Right lobe of liver (tissue), 6 donors: Measurements from ENCODE around the gene PPP6C. TPM values are rescaled to one million over a fixed set of nuclear protein-coding genes. Genes with fewer than 3 reads are reported as not detected.
"Not testable (repeated sequence)": the region's sequence is repeated elsewhere in the genome, so short reads cannot be mapped to it uniquely, and the experiment has no call there.

Experiments
- ATAC-seq, 4 donors: fragments of 200-7000 bp; cut with Tn5 transposase; one replicate each; pipeline ENCODE4 v1.9.1; 2020; ENCODE audit warnings: mild to moderate bottlenecking in 4 of 4, moderate library complexity in 4 of 4
- DNase-seq, 3 donors: peaks; one replicate each; pipeline ENCODE4 v3.0.0-alpha.2; 2020
- H3K27ac ChIP-seq, 3 donors: fragments of 200-600 bp; one replicate each; pipeline ENCODE4 v1.8.0; 2022
- H3K27me3 ChIP-seq, 2 donors: fragments of 200-600 bp; one replicate each; pipeline ENCODE4 v1.8.0; 2022
- H3K36me3 ChIP-seq, 4 donors: fragments of 200-600 bp; sonication (generic) in 1 of 4; one replicate each; pipeline versions ENCODE4 v1.5.1 to v1.8.0; 2017 to 2022; ENCODE audit warnings: control low read depth in 1 of 4
- H3K4me1 ChIP-seq, 4 donors: fragments of 200-600 bp; sonication (generic) in 1 of 4; one replicate each; pipeline versions ENCODE4 v1.5.1 to v1.8.0; 2017 to 2022; ENCODE audit warnings: control low read depth in 1 of 4
- H3K4me3 ChIP-seq, 3 donors: fragments of 200-600 bp; one replicate each; pipeline ENCODE4 v1.8.0; 2022
- H3K9me3 ChIP-seq, 4 donors: fragments of 200-600 bp; sonication (generic) in 1 of 4; one replicate each; pipeline versions ENCODE4 v1.5.1 to v1.8.0; 2017 to 2022; ENCODE audit warnings: control low read depth in 1 of 4
- POLR2A ChIP-seq: fragments of 450-650 bp; IDR thresholded peaks from one replicate; pipeline ENCODE4 v1.6.1; 2017; ENCODE audit warnings: antibody characterized with exemption, mild to moderate bottlenecking
- WGBS: methylation state at CpG from one replicate; pipeline ENCODE4 v1.1.6; 2018; ENCODE audit warnings: low coverage, low lambda C conversion rate; ENCODE audit not compliant: insufficient coverage; ENCODE audit errors: missing lambda C conversion rate; 5-methylcytosine and 5-hydroxymethylcytosine counted together
- intact Hi-C, 2 donors: fragments of 100-400 bp; cut with DNase I; formaldehyde crosslinking; loops; one replicate each; pipeline versions ENCODE4 v1.11.2 to v1.14.1; 2022
- total RNA-seq, 6 experiments: library from RNA; depleted of rRNA in 2 of 6; stranded (reverse); fragments of >200 nt in 2 of 6; fragmentation: NEBNext Ultra II Directional in 3 of 6; extraction: Animal tissue kit (Norgen Biotek cat#: 25700) in 3 of 6; gene quantifications; one replicate each; pipeline versions ENCODE4 v1.1.0 to v1.2.4, GENCODE V29; 2016 to 2023
- TF ChIP-seq, protein P1 (sequence below), 4 donors: fragments of 200-600 bp in 3 of 4; fragments of 450-650 bp in 1 of 4; IDR thresholded peaks; one replicate each; pipeline versions ENCODE4 v1.5.1 to v1.8.0; 2016 to 2022; ENCODE audit warnings: antibody characterized with exemption in 4 of 4, mild to moderate bottlenecking in 2 of 4
- donor health status: DM: no; HTN: yes; CAD: no.
- donor health status: DM: no; HTN: no; CAD: no.
- donor health status: DM: no; HTN: no; CAD: no.
- donor health status: DM: no; HTN: yes; CAD: no.
- donor health status: DM: no; HTN: yes; CAD: no.

Gene PPP6C
- total RNA-seq, 6 experiments from 2014 or later = 11.8 to 18.6 (median 15.3) TPM

DNA sequence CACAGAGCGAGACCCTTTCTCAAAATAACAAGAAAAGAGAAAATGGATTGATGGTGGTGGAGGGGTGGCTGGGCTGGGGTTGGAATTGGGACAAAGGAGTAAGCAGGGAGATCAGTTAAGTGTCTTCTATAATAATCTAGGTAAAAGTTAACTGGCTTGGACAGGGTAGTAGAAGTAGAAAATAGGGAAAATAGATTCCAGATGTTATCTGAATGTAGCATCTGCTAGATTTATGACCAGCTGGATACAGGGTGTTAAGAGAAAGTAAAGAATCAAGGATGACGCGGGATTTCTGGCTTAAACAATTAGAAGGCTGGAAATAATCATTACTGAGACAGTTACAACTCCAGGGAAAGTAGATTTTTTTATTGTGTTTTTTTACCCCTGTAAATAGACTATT is 13.0 kb downstream of the PPP6C start:
- Histone ChIP-seq H3K27me3 (no peaks in the 10 kb centered on the region), H3K36me3 (no peaks in the 10 kb centered on the region), H3K9me3 (no peaks in the 10 kb centered on the region), H3K4me3 (no peak overlapping the region), H3K4me1 (peaks cover 0 to 4% (median 0%) of the 10 kb centered on the region in 4 donors), H3K27ac (no peak overlapping the region)
- TF ChIP-seq, protein P1, sequence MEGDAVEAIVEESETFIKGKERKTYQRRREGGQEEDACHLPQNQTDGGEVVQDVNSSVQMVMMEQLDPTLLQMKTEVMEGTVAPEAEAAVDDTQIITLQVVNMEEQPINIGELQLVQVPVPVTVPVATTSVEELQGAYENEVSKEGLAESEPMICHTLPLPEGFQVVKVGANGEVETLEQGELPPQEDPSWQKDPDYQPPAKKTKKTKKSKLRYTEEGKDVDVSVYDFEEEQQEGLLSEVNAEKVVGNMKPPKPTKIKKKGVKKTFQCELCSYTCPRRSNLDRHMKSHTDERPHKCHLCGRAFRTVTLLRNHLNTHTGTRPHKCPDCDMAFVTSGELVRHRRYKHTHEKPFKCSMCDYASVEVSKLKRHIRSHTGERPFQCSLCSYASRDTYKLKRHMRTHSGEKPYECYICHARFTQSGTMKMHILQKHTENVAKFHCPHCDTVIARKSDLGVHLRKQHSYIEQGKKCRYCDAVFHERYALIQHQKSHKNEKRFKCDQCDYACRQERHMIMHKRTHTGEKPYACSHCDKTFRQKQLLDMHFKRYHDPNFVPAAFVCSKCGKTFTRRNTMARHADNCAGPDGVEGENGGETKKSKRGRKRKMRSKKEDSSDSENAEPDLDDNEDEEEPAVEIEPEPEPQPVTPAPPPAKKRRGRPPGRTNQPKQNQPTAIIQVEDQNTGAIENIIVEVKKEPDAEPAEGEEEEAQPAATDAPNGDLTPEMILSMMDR (IDR thresholded peaks at IDR 0.05) = no peak
- TF ChIP-seq POLR2A = no peak
- intact Hi-C loops = no loop called here
- DNase-seq (no peak), ATAC-seq (no peak)
- WGBS = 96% methylated on average over 3 of the region's 3 CpGs

DNA sequence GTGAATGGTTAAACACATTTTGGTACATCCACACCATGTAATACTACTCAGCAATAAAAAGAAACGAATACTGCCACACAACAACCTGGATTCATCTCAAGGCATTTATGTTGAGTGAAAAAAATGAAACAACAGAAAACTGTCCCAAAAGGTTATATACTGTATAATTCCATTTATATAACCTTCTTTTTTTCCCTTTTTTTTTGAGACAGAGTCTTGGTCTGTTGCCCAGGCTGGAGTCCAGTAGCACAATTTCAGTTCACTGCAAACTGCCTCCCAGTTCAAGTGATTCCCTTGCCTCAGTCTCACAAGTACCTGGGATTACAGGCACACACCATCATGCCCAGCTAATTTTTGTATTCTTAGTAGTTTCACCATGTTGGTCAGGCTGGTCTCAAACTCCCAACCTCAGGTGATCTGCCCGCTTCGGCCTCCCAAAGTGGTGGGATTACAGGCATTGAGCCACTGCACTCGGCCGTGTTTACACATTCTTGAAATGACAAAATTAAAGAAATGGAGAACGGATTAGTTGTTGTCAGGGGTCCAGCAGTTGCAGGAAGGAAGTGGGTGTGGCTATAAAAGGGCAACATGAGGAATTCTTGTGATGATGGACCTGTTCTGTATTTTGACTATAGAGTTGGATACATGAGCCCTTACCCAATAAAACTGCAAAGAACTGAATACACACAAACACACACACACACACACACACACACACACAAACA is 17.4 kb downstream of the PPP6C start:
- intact Hi-C loops = no loop called here
- H3K9me3 ChIP-seq = no peaks in the 10 kb centered on the region
- no peak for TF ChIP-seq POLR2A
- TF ChIP-seq, protein P1 (IDR thresholded peaks at IDR 0.05) = no peak
- DNase-seq (no peak), ATAC-seq (peak in 1 of 4 donors; percentile 28)
- 58% methylated on average over 6 of the region's 6 CpGs for WGBS
- peaks cover 0 to 17% (median 10%) of the 10 kb centered on the region in 4 donors for H3K36me3 ChIP-seq
- H3K4me3 ChIP-seq = no peak overlapping the region
- peaks cover 0 to 4% (median 0%) of the 10 kb centered on the region in 4 donors for H3K4me1 ChIP-seq
- H3K27ac ChIP-seq = no peak overlapping the region
- H3K27me3 ChIP-seq = no peaks in the 10 kb centered on the region

DNA sequence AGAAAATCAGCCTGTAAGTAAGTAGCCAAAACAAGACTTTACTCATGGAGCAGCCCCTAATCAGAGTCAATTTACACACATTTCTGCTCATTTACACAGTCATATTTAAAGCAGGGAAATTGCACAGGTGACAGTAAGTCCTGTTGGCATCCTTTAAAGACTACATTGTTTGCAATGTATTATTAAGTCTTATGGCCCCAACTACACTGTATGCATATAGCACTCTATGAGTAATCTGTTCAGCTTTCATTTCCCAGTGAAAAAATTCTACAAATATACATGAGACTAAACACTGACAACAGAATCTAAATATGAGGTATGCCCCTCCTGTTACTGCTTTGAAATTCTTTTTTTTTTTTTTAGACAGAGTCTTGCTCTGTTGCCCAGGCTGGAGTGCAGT is 19.7 kb downstream of the PPP6C start:
- no peaks in the 10 kb centered on the region for H3K27me3 ChIP-seq
- H3K4me1 ChIP-seq = peaks cover 0 to 4% (median 0%) of the 10 kb centered on the region in 4 donors
- no peak for DNase-seq
- H3K27ac ChIP-seq = no peak overlapping the region
- no peak overlapping the region for H3K4me3 ChIP-seq
- H3K36me3 ChIP-seq = peaks cover 0 to 17% (median 10%) of the 10 kb centered on the region in 4 donors
- ATAC-seq = no peak
- intact Hi-C loops = no loop called here
- H3K9me3 ChIP-seq = no peaks in the 10 kb centered on the region
- no peak for TF ChIP-seq POLR2A
- TF ChIP-seq, protein P1 (IDR thresholded peaks at IDR 0.05) = no peak

DNA sequence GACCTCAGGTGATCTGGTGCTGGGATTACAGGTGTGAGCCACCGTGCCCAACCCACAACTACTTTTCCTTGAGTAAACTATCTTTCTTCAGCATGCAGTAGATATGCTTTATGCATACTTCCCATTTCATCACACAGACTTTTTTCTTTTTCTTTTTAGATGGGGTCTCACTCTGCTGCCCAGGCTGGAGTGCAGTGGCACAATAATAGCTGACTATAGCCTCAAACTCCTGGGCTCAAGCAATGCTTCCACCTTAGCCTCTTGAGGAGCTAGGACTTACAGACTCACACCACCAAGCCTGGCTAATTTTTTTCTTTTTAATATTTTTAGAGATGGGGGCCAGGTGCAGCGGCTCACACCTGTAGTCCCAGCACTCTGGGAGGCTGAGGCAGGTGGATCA is 22.8 kb downstream of the PPP6C start:
- no peak overlapping the region for H3K27ac ChIP-seq
- no peak for ATAC-seq
- no peak for TF ChIP-seq POLR2A
- TF ChIP-seq, protein P1 (IDR thresholded peaks at IDR 0.05) = no peak
- no peak overlapping the region for H3K4me3 ChIP-seq
- H3K36me3 ChIP-seq = peaks cover 0 to 17% (median 10%) of the 10 kb centered on the region in 4 donors
- no peaks in the 10 kb centered on the region for H3K27me3 ChIP-seq
- 94% methylated on average over 2 of the region's 2 CpGs for WGBS
- H3K4me1 ChIP-seq = peaks cover 0 to under 1% (median 0%) of the 10 kb centered on the region in 4 donors
- DNase-seq = no peak
- intact Hi-C loops = no loop called here
- no peaks in the 10 kb centered on the region for H3K9me3 ChIP-seq

GRCh38 chr9:125162891-125163290 is 26.7 kb downstream of the PPP6C start:
- intact Hi-C loops, H3K36me3 ChIP-seq, ATAC-seq, DNase-seq, H3K4me3 ChIP-seq, H3K9me3 ChIP-seq, H3K27ac ChIP-seq, H3K27me3 ChIP-seq: not testable (repeated sequence)
- 100% methylated on average over 2 of the region's 6 CpGs for WGBS
- peaks cover 0 to 13% (median 0%) of the 10 kb centered on the region in 4 donors for H3K4me1 ChIP-seq
